GM12878 (cell line): ENCODE results near the gene ZIC1. TPM values are rescaled to one million over a fixed set of nuclear protein-coding genes. Genes with fewer than 3 reads are reported as not detected.

ENCODE experiments used
- ATAC-seq: fragments of 200-7000 bp; cut with Tn5 transposase; 3 replicates; pipeline ENCODE4 v1.9.1; 2020; ENCODE audit warnings: mild to moderate bottlenecking, moderate library complexity
- BruUV-seq: library from RNA; stranded (reverse); fragments of 400-500 nt; replicated peaks from 2 replicates; lab custom pipeline; 2021; lab: Mats Ljungman, UMichigan
- CTCF ChIA-PET: fragments of 300-600 bp; sonication (Branson Sonifier 250); formaldehyde crosslinking; extraction: SDS; loops from one replicate; lab custom pipeline; 2021; ENCODE audit warnings: inconsistent platforms; lab: Yijun Ruan, JAX
- POLR2A ChIA-PET: fragments of 350-600 bp; formaldehyde crosslinking; extraction: SDS; loops from one replicate; lab custom pipeline; 2021; ENCODE audit warnings: inconsistent platforms; lab: Charles Lee
- RAD21 ChIA-PET: fragments of 300-600 bp; sonication (Branson Sonifier 250); formaldehyde crosslinking; loops from one replicate; lab custom pipeline; 2023; ENCODE audit warnings: antibody characterized with exemption; ENCODE audit not compliant: unreplicated experiment; lab: Charles Lee
- SMC1A ChIA-PET: fragments of 300-600 bp; sonication (Branson Sonifier 250); formaldehyde crosslinking; loops from one replicate; lab custom pipeline; 2023; ENCODE audit not compliant: unreplicated experiment, uncharacterized antibody; lab: Charles Lee
- DNase-seq: peaks from one replicate; pipeline ENCODE4 v3.0.0-alpha.2; 2011; ENCODE audit warnings: low read depth, low spot score
- FAIRE-seq: peaks from 3 replicates; lab custom pipeline; 2011; peaks lifted over from hg19 to GRCh38; lab: Jason Lieb, UNC
- H2AFZ ChIP-seq: 2 replicates; pipeline ENCODE4 v1.6.0; 2011; ENCODE audit warnings: low read depth, low read length, control low read depth; ENCODE audit not compliant: control insufficient read depth
- H3K27ac ChIP-seq: 2 replicates; pipeline ENCODE4 v1.5.1; 2011; ENCODE audit warnings: control low read depth; ENCODE audit not compliant: control insufficient read depth, insufficient read depth
- H3K27me3 ChIP-seq, 2 experiments: replicated peaks in 1 of 2; 2 replicates each; pipeline versions ENCODE4 v1.6.0 to v1.6.1; 2011; ENCODE audit warnings: low read length in 1 of 2; ENCODE audit not compliant: control insufficient read depth in 2 of 2, insufficient read depth in 2 of 2
- H3K36me3 ChIP-seq, 2 experiments: 2 replicates each; pipeline ENCODE4 v1.5.1; 2011; ENCODE audit warnings: low read length in 1 of 2; ENCODE audit not compliant: control insufficient read depth in 2 of 2, insufficient read depth in 2 of 2
- H3K4me1 ChIP-seq: 2 replicates; pipeline ENCODE4 v1.6.1; 2011; ENCODE audit warnings: mild to moderate bottlenecking, low read length, moderate library complexity, mixed read lengths; ENCODE audit not compliant: control insufficient read depth, insufficient read depth
- H3K4me2 ChIP-seq: 2 replicates; pipeline ENCODE4 v1.6.0; 2011; ENCODE audit warnings: control low read depth; ENCODE audit not compliant: control insufficient read depth, insufficient read depth
- H3K4me3 ChIP-seq: fragments of 200-600 bp; sonication (generic); 2 replicates; pipeline ENCODE4 v1.5.1; 2016
- H3K79me2 ChIP-seq: 2 replicates; pipeline ENCODE4 v1.6.0; 2011; ENCODE audit warnings: low read length; ENCODE audit not compliant: control insufficient read depth, insufficient read depth
- H3K9ac ChIP-seq: 2 replicates; pipeline ENCODE4 v1.8.0; 2011; ENCODE audit warnings: low read length, control low read depth, mixed read lengths; ENCODE audit not compliant: control insufficient read depth, insufficient read depth
- H3K9me3 ChIP-seq: replicated peaks from 3 replicates; pipeline ENCODE4 v1.5.1; 2011; ENCODE audit warnings: mild to moderate bottlenecking, low read length; ENCODE audit not compliant: control insufficient read depth, insufficient read depth
- H4K20me1 ChIP-seq: 2 replicates; pipeline ENCODE4 v1.6.0; 2011; ENCODE audit not compliant: control insufficient read depth, insufficient read depth
- EP300 ChIP-seq, 2 experiments: fragments of 150-350 bp in 1 of 2; IDR thresholded peaks; 2 replicates each; pipeline ENCODE4 v1.6.1; 2011 to 2012; ENCODE audit warnings: low read depth in 2 of 2, low read length in 2 of 2, borderline replicate concordance in 1 of 2, improper control_type of control experiment in 1 of 2, inconsistent platforms in 1 of 2; ENCODE audit not compliant: control insufficient read depth in 1 of 2
- EZH2 ChIP-seq: IDR thresholded peaks from 2 replicates; pipeline ENCODE4 v1.6.1; 2012; ENCODE audit warnings: low read depth, mild to moderate bottlenecking, control low read depth, inconsistent platforms, low read length, borderline replicate concordance; ENCODE audit not compliant: control insufficient read depth
- FOXK2 ChIP-seq: fragments of 450-650 bp; IDR thresholded peaks from 2 replicates; pipeline ENCODE4 v1.6.1; 2017; ENCODE audit warnings: mild to moderate bottlenecking, moderate library complexity
- HDAC2 ChIP-seq: fragments of 200-600 bp; sonication (generic); IDR thresholded peaks from 2 replicates; pipeline ENCODE4 v1.6.1; 2017
- KLF5 ChIP-seq: fragments of 450-650 bp; IDR thresholded peaks from 2 replicates; pipeline ENCODE4 v1.6.1; 2014; ENCODE audit warnings: mild to moderate bottlenecking; ENCODE audit not compliant: partially characterized antibody
- MLLT1 ChIP-seq: fragments of 450-650 bp; IDR thresholded peaks from 2 replicates; pipeline ENCODE4 v1.6.1; 2016; ENCODE audit warnings: mild to moderate bottlenecking
- POLR2AphosphoS2 ChIP-seq: IDR thresholded peaks from 2 replicates; pipeline ENCODE4 v1.6.1; 2011; ENCODE audit warnings: low read depth, mild to moderate bottlenecking, low read length, improper control_type of control experiment, moderate library complexity
- POU2F2 ChIP-seq: IDR thresholded peaks from 3 replicates; pipeline ENCODE4 v1.6.1; 2011; ENCODE audit warnings: low read depth, mild to moderate bottlenecking, low read length, borderline replicate concordance
- ZBTB33 ChIP-seq: fragments of 450-650 bp; IDR thresholded peaks from 2 replicates; pipeline ENCODE4 v1.6.1; 2017; ENCODE audit warnings: mild to moderate bottlenecking
- WGBS: methylation state at CpG from one replicate; pipeline ENCODE4 v1.1.6; 2016; ENCODE audit warnings: low lambda C conversion rate; ENCODE audit not compliant: insufficient replicate concordance, insufficient coverage; ENCODE audit errors: missing lambda C conversion rate; 5-methylcytosine and 5-hydroxymethylcytosine counted together
- in situ Hi-C: fragments of 300-500 bp; cut with MboI; formaldehyde crosslinking; loops from 9 replicates; pipeline ENCODE4 v1.14.3; 2018; ENCODE audit warnings: mixed read lengths
- intact Hi-C: fragments of 100-400 bp; cut with micrococcal nuclease; formaldehyde crosslinking; loops from one replicate; pipeline ENCODE4 v1.14.2; 2022; ENCODE audit not compliant: unreplicated experiment
- polyA plus RNA-seq, 11 experiments: library from polyadenylated mRNA; depleted of rRNA in 4 of 11; unstranded in 6 of 11; stranded (reverse) in 5 of 11; fragments of >200 nt; fragmentation: Nextera tagmentation in 4 of 11; fragmentation: Illumina TruSeq in 1 of 11; extraction: Ambion mirVana in 4 of 11; extraction: Trizol in 1 of 11; gene quantifications; 1 replicate in 1 of 11; 2 replicates in 10 of 11; pipeline versions ENCODE4 v1.2.1 to v1.2.3, GENCODE V29; 2011 to 2016; ENCODE audit warnings: inconsistent platforms in 2 of 11, missing spikeins in 2 of 11, low read depth in 1 of 11
- total RNA-seq, 4 experiments: library from RNA; depleted of rRNA in 3 of 4; stranded (reverse); fragments of >200 nt in 3 of 4; fragmentation: Illumina TruSeq in 1 of 4; extraction: Trizol in 1 of 4; gene quantifications; 2 replicates each; pipeline versions ENCODE4 v1.2.1 to v1.2.3, GENCODE V29; 2013 to 2021

The ZIC1 gene
- total and polyA plus RNA-seq, 10 of the 15 experiments (the other 5 are each of a cell fraction or from before 2014, with no cell fraction given): not detected

GRCh38 chr3:147387885-147388699 is 21.1 kb upstream of the ZIC1 start:
- ChIA-PET CTCF (no interaction called here), SMC1A (no interaction called here), POLR2A (no interaction called here), RAD21 (no interaction called here)
- Histone ChIP-seq H3K9me3 (peaks cover 8% of the 10 kb centered on the region), H3K79me2 (no peaks in the 10 kb centered on the region), H3K4me1 (no peaks in the 10 kb centered on the region), H2AFZ (no peak overlapping the region), H3K36me3 (no peaks in the 10 kb centered on the region), H3K27ac (no peak overlapping the region), H3K9ac (no peak overlapping the region), H4K20me1 (no peaks in the 10 kb centered on the region), H3K4me2 (no peak overlapping the region), H3K4me3 (no peak overlapping the region), H3K27me3 (peaks cover 1 to 9% of the 10 kb centered on the region in 2 experiments; a peak in 3 of 4 replicates)
- TF ChIP-seq ZBTB33 (no peak), EP300 (IDR thresholded peaks at IDR 0.05; ENCODE audit: borderline replicate concordance in 1 of 2, control insufficient read depth in 1 of 2, low read depth in 2 of 2, low read length in 2 of 2) (no peak), FOXK2 (no peak), POU2F2 (no peak), KLF5 (no peak), HDAC2 (no peak), EZH2 (no peak), MLLT1 (no peak), POLR2AphosphoS2 (no peak)
- WGBS: 53% methylated on average over 36 of the region's 36 CpGs
- no TSS peak for BruUV-seq
- DNase-seq (no peak), FAIRE-seq (no peak), ATAC-seq (no peak)
- in situ Hi-C loops (no loop called here), intact Hi-C loops (loop anchor here (10.0 kb wide), 1 partner anchor 227 kb away; no protein-coding TSS in a partner anchor)
